ENCODE results near the gene CNKSR3. TPM values are rescaled to one million over a fixed set of nuclear protein-coding genes. Genes with fewer than 3 reads are reported as not detected.
A peak's percentile ranks its signal among the peaks of the same experiment; 100 is the strongest.

Gene CNKSR3
- total and polyA plus RNA-seq, 8 donors, result 10.5 to 33.2 (median 29.8) TPM

- Histone ChIP-seq H3K4me1 (peaks cover 0 to 5% of the 10 kb centered on the region in 2 donors), H3K9me3 (no peaks in the 10 kb centered on the region), H3K36me3 (no peaks in the 10 kb centered on the region), H3K27ac (no peak overlapping the region), H3K27me3 (no peaks in the 10 kb centered on the region), H3K4me3 (no peak overlapping the region)
- ATAC-seq (peak; percentile 66), DNase-seq (no peak)
- TF ChIP-seq CTCF (IDR thresholded peaks at IDR 0.05), result peak in 1 of 2 donors; percentile 10
- intact Hi-C loops (cut with DNase I), result no loop called here
Observed at GRCh38 chr6:154500769-154501577, 9.5 kb downstream of the CNKSR3 start.

- H3K36me3 ChIP-seq, result no peaks in the 10 kb centered on the region
- peaks cover 0 to 5% of the 10 kb centered on the region in 2 donors for H3K4me1 ChIP-seq
- ATAC-seq (no peak), DNase-seq (no peak)
- no peak overlapping the region for H3K27ac ChIP-seq
- no peak for TF ChIP-seq CTCF (IDR thresholded peaks at IDR 0.05)
- H3K27me3 ChIP-seq, result no peaks in the 10 kb centered on the region
- intact Hi-C loops (cut with DNase I), result no loop called here
- H3K9me3 ChIP-seq, result no peaks in the 10 kb centered on the region
- H3K4me3 ChIP-seq, result no peak overlapping the region
Observed at GRCh38 chr6:154499855-154500589, 10.5 kb downstream of the CNKSR3 start.

GRCh38 chr6:154498340-154498934 is 12.0 kb downstream of the CNKSR3 start:
- H3K27me3 ChIP-seq, result no peaks in the 10 kb centered on the region
- intact Hi-C loops (cut with DNase I), result no loop called here
- no peak for DNase-seq

GRCh38 chr6:154496793-154497517 is 13.5 kb downstream of the CNKSR3 start:
- no peak for TF ChIP-seq CTCF (IDR thresholded peaks at IDR 0.05)
- H3K36me3 ChIP-seq, result no peaks in the 10 kb centered on the region
- DNase-seq (no peak), ATAC-seq (no peak)
- H3K4me3 ChIP-seq, result no peak overlapping the region
- H3K27ac ChIP-seq, result no peak overlapping the region
- H3K9me3 ChIP-seq, result no peaks in the 10 kb centered on the region
- no peaks in the 10 kb centered on the region for H3K27me3 ChIP-seq
- intact Hi-C loops (cut with DNase I), result no loop called here
- peaks cover 0 to 5% of the 10 kb centered on the region in 2 donors for H3K4me1 ChIP-seq

More at GRCh38 chr6:154498340-154498934, 12.0 kb downstream of the CNKSR3 start:
- Histone ChIP-seq H3K4me3 (no peak overlapping the region), H3K27ac (no peak overlapping the region), H3K4me1 (peaks cover 0 to 5% of the 10 kb centered on the region in 2 donors), H3K36me3 (no peaks in the 10 kb centered on the region), H3K9me3 (no peaks in the 10 kb centered on the region)
- no peak for TF ChIP-seq CTCF (IDR thresholded peaks at IDR 0.05)
- no peak for ATAC-seq
